GM21825 (cell line): ENCODE data around the gene RPTOR.
"Not testable (repeated sequence)": the region's sequence is repeated elsewhere in the genome, so short reads cannot be mapped to it uniquely, and the experiment has no call there.

Source experiments
- ATAC-seq: cut with Tn5 transposase; IDR thresholded peaks from one replicate; pipeline ENCODE4 v1.9.1; 2021; ENCODE audit warnings: mild to moderate bottlenecking, moderate library complexity; ENCODE audit not compliant: unreplicated experiment

Gene RPTOR

GRCh38 chr17:80868022-80868609, 323.5 kb downstream of the RPTOR start:
- ATAC-seq: no peak

GRCh38 chr17:80869481-80870145, 325.0 kb downstream of the RPTOR start:
- no peak for ATAC-seq

- no peak for ATAC-seq
These were observed 325.8 kb downstream of the RPTOR start for GRCh38 chr17:80870401-80870800.

GRCh38 chr17:80871341-80871740, 326.7 kb downstream of the RPTOR start:
- ATAC-seq: no peak

- ATAC-seq: no peak
These were observed 327.4 kb downstream of the RPTOR start for GRCh38 chr17:80872001-80872500.

- ATAC-seq: no peak
These were observed 328.1 kb downstream of the RPTOR start for GRCh38 chr17:80872501-80873306.

- ATAC-seq: no peak
These were observed 328.8 kb downstream of the RPTOR start for GRCh38 chr17:80873307-80873951.

GRCh38 chr17:80874866-80875445, 330.3 kb downstream of the RPTOR start:
- ATAC-seq: no peak

GRCh38 chr17:80875480-80875995, 330.9 kb downstream of the RPTOR start:
- not testable (repeated sequence) for ATAC-seq

GRCh38 chr17:80876456-80876949, 331.9 kb downstream of the RPTOR start:
- not testable (repeated sequence) for ATAC-seq

- peak; percentile 82 for ATAC-seq
These were observed 332.5 kb downstream of the RPTOR start for GRCh38 chr17:80876950-80877728.

GRCh38 chr17:80877729-80878303, 333.2 kb downstream of the RPTOR start:
- ATAC-seq: no peak

GRCh38 chr17:80878876-80879722, 334.5 kb downstream of the RPTOR start:
- ATAC-seq: no peak

- ATAC-seq: no peak
These were observed 335.3 kb downstream of the RPTOR start for GRCh38 chr17:80879723-80880647.

- no peak for ATAC-seq
These were observed 336.0 kb downstream of the RPTOR start for GRCh38 chr17:80880648-80880985.

GRCh38 chr17:80881306-80881705, 336.7 kb downstream of the RPTOR start:
- ATAC-seq: no peak

- ATAC-seq: no peak
These were observed 337.7 kb downstream of the RPTOR start for GRCh38 chr17:80882323-80882722.
